OCI-LY7 (cell line): ENCODE results near the gene CCNL2.

Source experiments
- CTCF ChIP-seq: fragments of 200-600 bp; sonication (generic); conservative IDR thresholded peaks from 2 replicates; pipeline ENCODE4 v1.5.1; 2014; ENCODE audit warnings: mild to moderate bottlenecking, antibody characterized with exemption, low read length, moderate library complexity, mixed read lengths
- EZH2phosphoT487 ChIP-seq: fragments of 200-600 bp; sonication (generic); IDR thresholded peaks from 2 replicates; pipeline ENCODE4 v1.6.1; 2018; ENCODE audit warnings: low read depth, borderline replicate concordance, mild to moderate bottlenecking, mixed run types, antibody characterized with exemption, low read length, moderate library complexity, mixed read lengths

DNA sequence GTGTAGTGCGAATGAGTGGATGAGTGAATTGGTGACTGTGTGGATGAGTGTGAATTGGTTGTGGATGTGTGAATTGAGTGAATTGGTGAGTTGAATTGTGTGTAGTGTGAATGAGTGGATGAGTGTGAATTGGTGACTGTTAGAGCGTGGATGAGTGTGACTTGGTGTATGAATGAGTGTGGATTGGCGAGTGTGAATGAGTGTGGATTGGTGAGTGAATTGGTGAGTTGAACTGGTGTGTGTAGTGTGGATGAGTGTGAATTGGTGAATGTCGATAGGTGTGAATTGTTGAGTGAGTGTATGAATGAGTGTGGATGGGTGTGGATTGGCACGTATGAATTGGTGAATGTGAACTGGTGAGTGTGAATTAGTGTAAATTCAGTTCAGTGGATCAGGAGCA, 31.8 kb downstream of the CCNL2 start:
- TF ChIP-seq EZH2phosphoT487 (no peak), CTCF (no peak)
